CD4-positive, alpha-beta memory T cell (primary cell): Measurements from ENCODE around the gene RGL1. TPM values are rescaled to one million over a fixed set of nuclear protein-coding genes. Genes with fewer than 3 reads are reported as not detected.

ENCODE experiments used
- CTCF ChIA-PET: fragments of 350-600 bp; sonication (Branson Sonifier 250); formaldehyde crosslinking; loops from one replicate; lab custom pipeline; 2021; ENCODE audit warnings: inconsistent platforms; ENCODE audit not compliant: partially characterized antibody; lab: Charles Lee
- POLR2A ChIA-PET: fragments of 350-600 bp; sonication (Branson Sonifier 250); formaldehyde crosslinking; loops from one replicate; lab custom pipeline; 2021; ENCODE audit not compliant: partially characterized antibody; lab: Charles Lee
- DNase-seq, 5 donors: peaks; one replicate each; pipeline versions ENCODE4 v3.0.0 to v3.0.0-alpha.2; 2020 to 2022; ENCODE audit warnings: mixed read lengths in 1 of 5
- H3K27ac ChIP-seq: one replicate; pipeline ENCODE4 v1.7.0; 2013; ENCODE audit warnings: low read depth, low read length
- H3K27me3 ChIP-seq: 2 replicates; pipeline ENCODE4 v1.7.0; 2013; ENCODE audit warnings: mild to moderate bottlenecking, low read length, moderate library complexity; ENCODE audit not compliant: insufficient read depth
- H3K36me3 ChIP-seq: 2 replicates; pipeline ENCODE4 v1.7.0; 2013; ENCODE audit warnings: mild to moderate bottlenecking, low read length, moderate library complexity; ENCODE audit not compliant: insufficient read depth
- H3K4me1 ChIP-seq: 2 replicates; pipeline ENCODE4 v1.7.0; 2013; ENCODE audit warnings: mild to moderate bottlenecking, low read length, moderate library complexity; ENCODE audit not compliant: insufficient read depth
- H3K4me3 ChIP-seq, 2 donors: one replicate each; pipeline ENCODE4 v1.7.0; 2013; ENCODE audit warnings: low read length in 2 of 2, mild to moderate bottlenecking in 1 of 2
- H3K9me3 ChIP-seq, 2 donors: one replicate each; pipeline ENCODE4 v1.7.0; 2013; ENCODE audit warnings: low read length in 2 of 2, control low read depth in 1 of 2; ENCODE audit not compliant: control insufficient read depth in 1 of 2
- H3K27ac Mint-ChIP-seq, 7 donors: one replicate each; pipeline ENCODE4 v1.8.0; 2020 to 2021; ENCODE audit warnings: mixed read lengths in 7 of 7, mild to moderate bottlenecking in 6 of 7, inconsistent platforms in 3 of 7, moderate library complexity in 3 of 7
- H3K27me3 Mint-ChIP-seq, 2 donors: one replicate each; pipeline ENCODE4 v1.8.0; 2020 to 2021; ENCODE audit warnings: mixed read lengths in 2 of 2
- H3K36me3 Mint-ChIP-seq, 2 donors: one replicate each; pipeline ENCODE4 v1.8.0; 2020 to 2021; ENCODE audit warnings: mixed read lengths in 2 of 2, inconsistent platforms in 1 of 2, mild to moderate bottlenecking in 1 of 2
- H3K4me1 Mint-ChIP-seq, 4 donors: one replicate each; pipeline ENCODE4 v1.8.0; 2020 to 2021; ENCODE audit warnings: mixed read lengths in 4 of 4, mild to moderate bottlenecking in 1 of 4
- H3K4me3 Mint-ChIP-seq, 8 donors: one replicate each; pipeline ENCODE4 v1.8.0; 2020 to 2021; ENCODE audit warnings: mixed read lengths in 8 of 8, mild to moderate bottlenecking in 7 of 8, moderate library complexity in 6 of 8, inconsistent platforms in 3 of 8
- H3K9me3 Mint-ChIP-seq, 8 donors: one replicate each; pipeline ENCODE4 v1.8.0; 2020 to 2021; ENCODE audit warnings: mixed read lengths in 8 of 8, mild to moderate bottlenecking in 5 of 8, inconsistent platforms in 3 of 8, moderate library complexity in 1 of 8
- intact Hi-C: fragments of 100-400 bp; cut with micrococcal nuclease; formaldehyde crosslinking; loops from one replicate; pipeline ENCODE4 v1.15.1; 2023
- polyA plus RNA-seq, 2 donors: library from polyadenylated mRNA; unstranded; fragments of 300-500 nt; fragmentation: Illumina TruSeq; gene quantifications; one replicate each; pipeline ENCODE4 v1.2.3, GENCODE V29; 2021
- total RNA-seq, 2 experiments: library from RNA; stranded (reverse); gene quantifications; one replicate each; pipeline ENCODE4 v1.2.3, GENCODE V29; 2021

Gene RGL1
- total and polyA plus RNA-seq, 4 experiments from 2014 or later: 2.3 to 5.3 (median 3.8) TPM

DNA sequence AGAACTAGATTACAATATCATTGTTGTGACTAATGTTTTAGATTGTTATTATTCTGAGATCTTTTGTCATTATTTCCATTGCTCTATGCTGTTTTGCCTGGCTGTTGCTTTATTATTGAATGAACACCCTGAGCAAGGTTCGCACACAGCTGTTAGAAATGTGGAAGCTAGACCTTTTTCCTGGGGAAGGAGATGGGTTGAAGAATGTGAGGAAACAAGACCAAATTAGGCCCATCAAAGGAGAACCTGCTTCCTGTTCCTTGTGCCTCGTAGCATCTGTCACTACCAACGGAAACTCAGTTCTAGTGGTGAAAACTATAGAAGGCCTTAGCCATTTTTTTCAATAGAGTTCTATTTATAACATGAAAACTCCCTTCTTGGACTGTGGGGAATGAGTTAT, 68.7 kb downstream of the RGL1 start:
- H3K9me3 Mint-ChIP-seq: no peaks in the 10 kb centered on the region
- no peaks in the 10 kb centered on the region for H3K9me3 ChIP-seq

DNA sequence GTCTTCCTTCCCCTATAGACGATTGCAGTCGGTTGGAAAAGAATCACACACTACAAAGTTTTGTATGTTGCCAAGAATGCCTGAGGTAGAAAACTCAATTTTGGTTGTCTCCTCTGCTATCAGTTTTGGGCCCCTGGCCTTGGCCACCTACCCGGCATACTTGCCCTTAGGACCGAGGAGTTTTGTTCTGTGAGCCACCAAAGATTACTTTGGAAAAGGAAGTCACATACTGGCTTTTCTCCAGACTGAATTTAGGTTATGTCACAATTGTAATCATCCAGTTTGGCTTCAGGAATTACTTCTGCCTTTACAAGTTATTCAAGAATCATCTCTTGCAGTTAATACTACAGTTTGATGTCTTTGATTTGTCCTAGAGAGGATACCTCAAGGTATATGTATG, 71.4 kb downstream of the RGL1 start:
- Histone ChIP-seq H3K4me1 (peaks cover 11% of the 10 kb centered on the region), H3K4me3 (no peak overlapping the region), H3K27me3 (no peaks in the 10 kb centered on the region), H3K27ac (no peak overlapping the region), H3K9me3 (no peaks in the 10 kb centered on the region), H3K36me3 (no peaks in the 10 kb centered on the region)
- POLR2A ChIA-PET: no interaction called here
- no peaks in the 10 kb centered on the region for H3K9me3 Mint-ChIP-seq
- CTCF ChIA-PET: interaction anchor here (1.1 kb wide), 1 partner anchor 221 kb away, joined by 4 read pairs; no protein-coding TSS in a partner anchor
- no peaks in the 10 kb centered on the region for H3K36me3 Mint-ChIP-seq
- no peaks in the 10 kb centered on the region for H3K27me3 Mint-ChIP-seq
- H3K4me1 Mint-ChIP-seq: peaks cover 4 to 14% (median 13%) of the 10 kb centered on the region in 4 donors
- no peak overlapping the region for H3K27ac Mint-ChIP-seq
- H3K4me3 Mint-ChIP-seq: no peak overlapping the region
- DNase-seq: no peak
- intact Hi-C loops: no loop called here

More for the DNA sequence above, 68.7 kb downstream of the RGL1 start:
- Mint-ChIP-seq H3K4me3 (no peak overlapping the region), H3K27me3 (no peaks in the 10 kb centered on the region), H3K4me1 (peaks cover 4 to 15% (median 14%) of the 10 kb centered on the region in 4 donors), H3K27ac (peak overlapping the region in 5 of 7 donors; percentile 47 to 72 (median 62)), H3K36me3 (no peaks in the 10 kb centered on the region)
- H3K27ac ChIP-seq: no peak overlapping the region
- H3K4me1 ChIP-seq: peaks cover 11% of the 10 kb centered on the region
- H3K4me3 ChIP-seq: no peak overlapping the region
- no peaks in the 10 kb centered on the region for H3K27me3 ChIP-seq
- POLR2A ChIA-PET: interaction anchor here (1.3 kb wide), 1 partner anchor 15 kb away, joined by 4 read pairs; no protein-coding TSS in a partner anchor
- intact Hi-C loops: loop anchor here (1.0 kb wide), 1 partner anchor 15 kb away; no protein-coding TSS in a partner anchor
- no peaks in the 10 kb centered on the region for H3K36me3 ChIP-seq
- CTCF ChIA-PET: interaction anchor here (1.2 to 1.5 kb wide), 2 partner anchors 8 to 43 kb away, joined by 4 to 7 read pairs; no protein-coding TSS in a partner anchor
- DNase-seq: peak in 4 of 5 donors; percentile 8 to 19 (median 14)

DNA sequence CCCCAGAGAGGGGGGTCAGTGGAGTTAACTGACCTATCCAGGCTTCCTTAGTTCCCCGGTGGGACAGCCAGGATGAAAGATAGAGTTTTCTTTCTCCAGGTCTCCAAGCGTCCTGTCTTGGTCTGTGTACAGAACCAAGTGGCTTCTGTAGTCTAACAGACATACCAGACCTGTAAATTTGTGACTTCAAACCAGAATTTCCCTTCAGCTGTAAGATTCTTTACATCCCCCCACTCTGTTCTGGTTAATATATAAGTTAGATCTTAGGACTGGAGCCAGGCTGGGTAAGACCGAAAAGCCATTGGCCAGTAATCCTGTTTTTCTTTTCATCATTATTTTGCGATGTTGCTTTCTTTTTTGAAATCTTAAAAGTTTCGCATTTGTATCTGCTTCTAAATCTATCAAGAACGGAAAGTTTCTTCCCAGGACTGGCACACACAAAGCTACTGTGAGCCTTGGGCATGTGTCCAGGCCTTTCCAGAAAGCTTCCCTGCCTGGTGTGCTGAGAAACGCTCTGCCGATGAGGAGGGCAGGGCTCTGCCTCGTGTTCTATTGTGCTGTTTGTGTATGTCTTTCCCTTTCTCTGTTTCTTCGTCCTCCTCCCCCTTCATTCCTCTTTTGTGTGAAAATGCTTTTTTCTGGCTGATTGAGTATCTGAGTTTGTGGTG, 72.3 kb downstream of the RGL1 start:
- Histone ChIP-seq H3K4me1 (peaks cover 11% of the 10 kb centered on the region), H3K9me3 (no peaks in the 10 kb centered on the region), H3K27me3 (no peaks in the 10 kb centered on the region), H3K36me3 (no peaks in the 10 kb centered on the region), H3K4me3 (no peak overlapping the region), H3K27ac (no peak overlapping the region)
- H3K4me1 Mint-ChIP-seq: peaks cover 4 to 14% (median 13%) of the 10 kb centered on the region in 4 donors
- CTCF ChIA-PET: no interaction called here
- POLR2A ChIA-PET: no interaction called here
- H3K27ac Mint-ChIP-seq: no peak overlapping the region
- no peaks in the 10 kb centered on the region for H3K36me3 Mint-ChIP-seq
- DNase-seq: no peak
- no peaks in the 10 kb centered on the region for H3K27me3 Mint-ChIP-seq
- H3K4me3 Mint-ChIP-seq: no peak overlapping the region
- no peaks in the 10 kb centered on the region for H3K9me3 Mint-ChIP-seq
- intact Hi-C loops: no loop called here

DNA sequence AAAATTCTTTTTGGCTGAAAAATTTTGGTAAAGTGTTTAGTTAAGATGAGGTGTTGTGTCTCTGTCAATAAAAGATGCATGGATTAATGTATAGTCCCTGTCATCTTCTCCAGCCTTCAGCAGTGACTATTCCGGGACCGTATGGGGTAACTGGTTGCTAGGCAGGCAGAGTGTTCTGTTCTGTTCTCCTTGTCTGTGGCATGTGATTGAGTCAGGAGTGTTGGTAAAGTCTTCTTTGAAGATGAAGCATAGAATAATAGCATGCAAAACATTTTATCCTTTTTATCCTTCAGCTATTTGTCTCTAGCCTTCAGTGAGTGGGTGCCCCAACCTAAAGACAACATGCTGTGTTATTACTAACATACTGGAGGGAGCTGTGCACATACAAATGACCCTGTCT, 74.6 kb downstream of the RGL1 start:
- CTCF ChIA-PET: interaction anchor here (0.9 kb wide), 1 partner anchor 11 kb away, joined by 3 read pairs; no protein-coding TSS in a partner anchor
- no peaks in the 10 kb centered on the region for H3K4me1 ChIP-seq
- Mint-ChIP-seq H3K9me3 (no peaks in the 10 kb centered on the region), H3K4me1 (peaks cover under 1 to 2% (median 2%) of the 10 kb centered on the region in 4 donors), H3K27ac (no peak overlapping the region), H3K27me3 (peaks cover 0 to 1% of the 10 kb centered on the region in 2 donors), H3K4me3 (no peak overlapping the region), H3K36me3 (peaks cover 0 to 8% of the 10 kb centered on the region in 2 donors)
- H3K4me3 ChIP-seq: no peak overlapping the region
- POLR2A ChIA-PET: no interaction called here
- no peaks in the 10 kb centered on the region for H3K9me3 ChIP-seq
- H3K36me3 ChIP-seq: no peaks in the 10 kb centered on the region
- H3K27me3 ChIP-seq: no peaks in the 10 kb centered on the region
- intact Hi-C loops: no loop called here
- DNase-seq: no peak
- no peak overlapping the region for H3K27ac ChIP-seq

GRCh38 chr1:183879966-183880365, 75.0 kb downstream of the RGL1 start:
- Mint-ChIP-seq H3K9me3 (no peaks in the 10 kb centered on the region), H3K27ac (no peak overlapping the region), H3K4me1 (no peaks in the 10 kb centered on the region), H3K36me3 (peaks cover 0 to 9% of the 10 kb centered on the region in 2 donors), H3K4me3 (no peak overlapping the region), H3K27me3 (peaks cover 0 to 1% of the 10 kb centered on the region in 2 donors)
- H3K9me3 ChIP-seq: no peaks in the 10 kb centered on the region
- H3K4me3 ChIP-seq: no peak overlapping the region
- no peaks in the 10 kb centered on the region for H3K36me3 ChIP-seq
- CTCF ChIA-PET: interaction anchor here (0.9 kb wide), 1 partner anchor 10 kb away, joined by 3 read pairs; no protein-coding TSS in a partner anchor
- no peaks in the 10 kb centered on the region for H3K4me1 ChIP-seq
- H3K27me3 ChIP-seq: no peaks in the 10 kb centered on the region
- DNase-seq: no peak
- POLR2A ChIA-PET: no interaction called here
- no peak overlapping the region for H3K27ac ChIP-seq
- intact Hi-C loops: no loop called here

DNA sequence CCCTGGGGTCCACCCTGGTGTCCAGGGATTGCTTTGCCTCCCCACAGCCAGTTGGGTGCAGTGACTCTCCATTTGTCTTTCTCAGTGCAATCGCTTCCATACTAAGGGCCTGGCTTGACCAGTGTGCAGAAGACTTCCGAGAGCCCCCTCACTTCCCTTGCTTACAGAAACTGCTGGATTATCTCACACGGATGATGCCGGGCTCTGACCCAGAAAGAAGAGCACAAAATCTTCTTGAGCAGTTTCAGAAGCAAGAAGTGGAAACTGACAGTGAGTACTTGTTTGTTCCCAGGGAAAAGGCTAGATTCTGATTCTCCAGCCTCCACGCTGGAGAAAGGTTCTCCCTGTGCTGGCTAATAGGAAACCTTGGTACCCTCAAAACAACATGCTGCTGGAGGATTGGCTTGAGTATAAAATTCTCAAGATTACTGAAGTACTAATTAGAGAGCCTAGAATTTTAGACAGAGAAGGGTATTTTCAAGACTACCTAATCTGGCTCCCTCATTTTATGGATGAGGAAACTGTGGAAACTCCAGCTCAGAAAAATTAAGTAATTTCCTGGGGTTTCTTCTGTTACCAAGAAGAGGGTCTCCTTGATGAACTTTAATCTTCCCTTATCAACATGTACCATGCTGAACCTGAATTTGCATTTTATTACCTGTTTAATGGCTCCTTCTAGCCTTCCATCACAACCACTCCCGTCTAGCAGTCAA, 75.8 kb downstream of the RGL1 start:
- CTCF ChIA-PET: interaction anchor here (0.9 kb wide), 1 partner anchor 225 kb away, joined by 3 read pairs; no protein-coding TSS in a partner anchor
- Histone ChIP-seq H3K4me3 (no peak overlapping the region), H3K27me3 (no peaks in the 10 kb centered on the region), H3K36me3 (no peaks in the 10 kb centered on the region), H3K4me1 (no peaks in the 10 kb centered on the region), H3K9me3 (no peaks in the 10 kb centered on the region), H3K27ac (no peak overlapping the region)
- no peak for DNase-seq
- POLR2A ChIA-PET: no interaction called here
- Mint-ChIP-seq H3K36me3 (peaks cover 0 to 11% of the 10 kb centered on the region in 2 donors), H3K4me3 (no peak overlapping the region), H3K4me1 (peaks cover 0 to 4% (median 3%) of the 10 kb centered on the region in 4 donors), H3K27me3 (peaks cover 0 to 1% of the 10 kb centered on the region in 2 donors), H3K9me3 (peaks cover 0 to 2% (median 0%) of the 10 kb centered on the region in 8 donors), H3K27ac (peak overlapping the region in 1 of 7 donors; percentile 27)
- intact Hi-C loops: no loop called here
